DMS53 (cell line): ENCODE data around the gene IQSEC1.

ENCODE experiments used
- DNase-seq: peaks from one replicate; lab custom pipeline; 2025; lab: John Stamatoyannopoulos, UW

Gene IQSEC1

DNA sequence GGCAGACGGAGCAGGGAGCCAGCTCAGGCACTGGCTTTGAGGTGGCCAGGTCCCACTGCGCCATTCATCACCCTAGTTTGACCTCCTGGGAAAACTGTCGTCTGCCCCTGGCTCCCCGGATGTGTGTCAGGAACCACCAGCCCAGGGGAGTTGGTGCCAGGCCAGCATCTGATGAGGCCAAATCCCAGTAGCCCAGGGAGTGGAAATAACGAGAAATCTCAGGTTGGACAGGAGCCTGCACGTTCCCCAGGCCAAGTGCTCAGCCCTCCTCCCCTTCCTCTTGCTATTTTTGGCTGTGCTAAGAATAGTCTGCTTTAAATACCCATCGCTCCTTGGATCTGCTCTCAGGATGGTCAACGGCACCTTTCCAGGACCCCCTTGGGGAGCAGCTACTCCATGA, 138.8 kb downstream of the IQSEC1 start:
- no peak for DNase-seq

GRCh38 chr3:12933901-12934300, 139.3 kb downstream of the IQSEC1 start:
- DNase-seq: no peak

- DNase-seq: no peak
Observed at GRCh38 chr3:12932754-12933153, 140.5 kb downstream of the IQSEC1 start.

DNA sequence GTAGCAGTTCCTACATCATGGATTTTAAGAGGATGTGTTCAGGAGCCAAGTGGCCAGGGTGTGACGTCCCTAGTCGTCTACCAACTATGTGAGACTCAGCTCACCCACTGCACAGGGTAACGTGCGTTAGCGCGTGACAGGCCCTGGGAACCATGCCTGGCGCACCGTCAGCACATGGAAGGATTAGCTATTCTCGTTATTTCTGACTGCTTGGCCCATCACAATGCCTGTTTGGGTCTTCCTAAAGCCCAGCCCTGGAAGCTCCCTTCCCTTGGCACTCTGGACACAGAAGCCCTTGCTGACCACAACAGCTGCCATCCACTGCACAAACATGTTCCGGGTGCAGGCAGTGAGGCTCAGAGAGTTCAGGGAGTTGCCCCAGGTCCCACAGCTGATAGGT, 140.9 kb downstream of the IQSEC1 start:
- no peak for DNase-seq

- no peak for DNase-seq
Observed at GRCh38 chr3:12931273-12931905, 141.8 kb downstream of the IQSEC1 start.

GRCh38 chr3:12929801-12930200, 143.4 kb downstream of the IQSEC1 start:
- no peak for DNase-seq

- DNase-seq: no peak
Observed at GRCh38 chr3:12926660-12927059, 146.6 kb downstream of the IQSEC1 start.

DNA sequence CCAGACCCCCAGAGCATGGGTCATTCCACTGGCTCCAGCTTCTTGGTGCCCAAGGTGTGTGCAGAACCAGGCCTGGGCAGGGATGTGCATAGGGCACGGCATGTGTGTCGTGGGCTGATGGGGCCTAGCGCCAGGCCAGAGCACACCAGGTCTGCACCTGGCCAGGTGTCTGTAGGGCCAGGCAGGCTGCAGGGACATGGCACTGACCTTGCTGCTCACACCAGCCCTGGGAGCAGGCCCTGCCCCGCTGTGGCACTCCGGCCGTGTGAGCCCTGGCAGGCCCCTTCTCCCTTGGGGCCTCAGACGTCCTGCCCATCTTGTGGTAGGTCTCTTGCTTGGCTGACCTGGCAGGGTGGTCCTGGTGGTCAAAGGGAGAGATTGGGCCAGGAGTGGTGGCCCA, 147.6 kb downstream of the IQSEC1 start:
- no peak for DNase-seq

DNA sequence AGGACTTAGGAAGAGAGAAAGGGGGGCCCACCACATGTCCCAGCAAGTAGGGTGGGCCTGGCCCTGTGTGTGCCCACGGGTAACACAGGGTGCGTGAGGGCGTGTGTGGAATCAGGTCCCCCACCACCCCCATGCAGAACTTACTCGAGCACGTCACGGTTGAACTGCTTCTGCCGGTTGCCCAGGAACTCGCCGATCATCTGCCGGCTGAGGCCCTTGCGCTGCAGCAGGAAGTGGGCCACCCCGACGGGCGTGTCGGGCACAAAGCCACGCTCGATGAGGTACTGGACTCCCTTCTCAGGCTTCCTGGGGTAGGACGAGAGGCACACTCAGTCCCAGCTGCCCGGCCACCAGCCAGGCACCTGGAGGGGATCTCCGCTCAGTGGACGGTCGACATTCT, 148.8 kb downstream of the IQSEC1 start:
- no peak for DNase-seq

DNA sequence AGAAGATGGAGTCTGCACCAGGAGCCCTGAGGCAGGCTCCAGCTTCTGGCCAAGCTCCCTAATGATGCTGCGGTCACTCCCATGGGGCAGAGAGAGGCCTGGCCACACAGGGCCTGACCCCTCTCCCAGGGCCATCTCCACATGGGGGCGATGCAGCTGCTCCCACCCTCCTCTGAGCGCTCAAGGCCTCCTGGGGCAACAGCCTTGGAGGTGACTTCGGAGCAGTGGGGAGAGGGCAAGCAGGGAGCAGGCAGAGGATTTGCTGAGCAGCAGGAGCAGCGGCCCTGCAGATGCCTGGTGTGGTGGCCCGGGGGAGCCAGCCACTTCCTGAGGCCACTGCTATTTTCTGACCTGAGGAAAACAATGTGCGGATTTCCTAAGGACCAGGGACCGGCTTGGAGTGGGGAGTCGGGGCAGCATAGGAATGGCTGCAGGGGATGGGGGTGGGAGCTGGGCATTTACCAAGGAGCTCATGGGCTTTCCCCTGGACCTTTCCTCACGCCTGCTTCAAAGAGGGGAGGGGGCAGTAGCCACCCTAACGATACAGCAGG, 150.3 kb downstream of the IQSEC1 start:
- no peak for DNase-seq

DNA sequence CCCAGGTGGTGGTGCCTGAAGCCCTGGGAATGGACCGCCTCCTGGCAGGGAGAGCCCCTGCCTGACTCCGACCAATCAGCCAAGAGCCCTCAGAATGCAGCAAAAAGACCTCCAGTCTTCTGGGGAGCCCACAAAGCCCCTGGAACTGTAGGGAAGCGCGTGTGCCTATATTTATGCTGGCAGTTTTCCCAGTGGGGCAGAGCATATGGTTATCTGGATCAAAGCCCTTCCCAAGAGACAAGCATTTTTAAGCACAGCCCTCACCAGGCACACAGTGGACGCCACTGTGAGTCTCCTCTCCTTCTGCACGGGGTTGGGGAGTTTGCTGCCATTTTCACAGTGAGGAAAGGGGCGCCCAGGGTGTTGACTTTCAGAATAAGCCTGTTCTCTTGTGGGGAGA, 150.9 kb downstream of the IQSEC1 start:
- DNase-seq: no peak

DNA sequence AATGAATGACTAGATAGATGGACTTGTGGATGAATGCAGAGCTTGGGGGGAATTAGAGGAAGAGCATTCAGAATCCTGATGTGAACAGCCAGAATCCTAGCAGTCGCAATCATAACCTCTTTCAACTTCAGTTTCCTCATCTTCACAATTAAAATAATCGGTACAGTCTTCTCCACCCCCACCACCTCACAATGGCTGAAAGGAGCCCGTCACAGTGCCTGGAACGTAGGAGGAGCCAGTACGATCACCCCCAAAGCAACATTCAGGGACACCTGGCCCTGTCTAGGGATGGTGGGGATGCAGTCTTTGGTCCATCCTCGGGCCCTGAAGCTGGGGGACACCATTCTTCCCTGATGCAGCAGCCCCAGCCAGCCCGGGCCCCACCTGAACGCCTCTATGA, 151.5 kb downstream of the IQSEC1 start:
- DNase-seq: no peak

DNA sequence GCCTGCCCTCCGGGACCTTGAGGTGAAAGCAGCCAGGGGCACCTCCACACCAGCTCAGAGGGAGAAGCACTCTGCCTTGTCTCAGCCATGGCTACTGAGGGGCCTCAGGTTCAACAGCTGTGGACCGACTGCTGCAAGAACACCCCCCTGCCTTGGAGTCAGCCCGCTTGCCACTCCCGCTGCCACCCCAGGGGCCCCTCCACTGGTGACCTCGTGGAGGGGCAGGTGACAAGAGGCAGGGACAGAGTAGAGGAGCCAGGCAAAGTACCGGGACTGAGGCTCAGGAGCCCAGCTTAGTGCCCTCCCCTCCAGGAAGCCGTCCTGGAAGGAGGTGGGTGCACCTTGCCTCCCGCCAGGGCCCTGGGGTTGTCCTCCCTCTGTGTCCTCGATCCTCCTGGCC, 152.3 kb downstream of the IQSEC1 start:
- no peak for DNase-seq

GRCh38 chr3:12919205-12919604, 154.0 kb downstream of the IQSEC1 start:
- no peak for DNase-seq

DNA sequence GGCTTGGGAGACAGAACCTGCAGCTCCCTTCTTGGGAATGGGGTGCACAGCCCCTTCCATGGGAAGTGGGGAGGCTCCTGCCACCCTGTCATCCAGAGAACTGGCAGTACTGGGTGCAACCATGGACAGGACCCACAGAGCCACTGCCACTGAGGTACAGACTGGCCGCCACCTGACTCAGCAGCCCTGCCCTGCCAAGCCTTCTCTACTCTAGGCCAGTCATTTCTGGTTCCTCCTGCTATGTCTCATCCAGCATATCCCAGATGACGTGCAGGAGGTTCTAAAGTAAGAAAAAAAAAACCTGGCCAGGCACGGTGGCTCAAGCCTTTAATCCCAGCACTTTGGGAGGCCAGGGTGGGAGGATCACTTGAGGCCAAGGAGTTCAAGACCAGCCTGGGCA, 155.0 kb downstream of the IQSEC1 start:
- DNase-seq: no peak

DNA sequence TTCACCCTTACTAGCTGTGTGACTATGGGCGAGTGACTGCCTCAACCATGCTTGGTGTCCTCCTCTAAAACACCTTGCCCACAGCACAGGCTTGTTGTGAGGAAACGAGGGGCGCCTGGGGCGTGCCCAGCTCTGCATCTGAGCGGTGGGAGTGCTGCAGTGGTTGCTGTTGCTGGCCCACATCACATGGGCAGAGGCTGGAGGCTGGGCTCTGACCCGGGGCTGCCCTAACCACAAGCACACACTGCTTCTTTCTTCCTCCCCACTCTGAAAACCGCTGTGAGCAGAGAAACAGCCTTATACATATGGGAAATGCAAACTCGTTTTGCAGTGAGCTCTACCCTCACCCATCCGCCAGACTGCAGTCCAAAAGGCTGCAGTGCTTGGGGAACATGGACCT, 157.1 kb downstream of the IQSEC1 start:
- no peak for DNase-seq

- DNase-seq: no peak
Observed at GRCh38 chr3:12914088-12914487, 159.1 kb downstream of the IQSEC1 start.

DNA sequence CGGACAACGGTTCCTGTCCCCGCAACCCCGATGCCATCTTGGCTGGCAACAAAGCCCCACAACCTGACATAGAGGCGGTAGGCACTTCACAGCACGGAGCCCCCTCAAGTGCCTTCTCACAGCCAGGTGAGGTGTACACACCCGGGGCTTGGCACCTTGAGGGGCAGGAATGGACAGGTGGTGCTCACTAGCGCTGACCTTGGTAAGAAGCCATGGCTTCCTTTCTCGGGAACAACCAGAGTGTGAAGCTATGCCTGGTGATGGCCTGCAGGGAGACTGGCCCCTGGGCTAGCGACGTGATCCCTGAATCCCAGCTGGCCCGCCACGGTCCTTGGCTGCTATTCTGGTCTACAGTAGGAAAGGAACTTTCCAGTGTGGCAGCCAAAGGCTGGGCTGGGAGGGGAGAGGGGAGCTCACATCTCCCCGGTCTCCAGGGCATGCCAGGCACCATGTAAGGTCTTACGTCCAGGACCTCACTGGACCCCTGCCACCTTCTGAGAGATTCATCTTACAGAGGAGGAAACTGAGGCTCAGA, 161.3 kb downstream of the IQSEC1 start:
- no peak for DNase-seq

DNA sequence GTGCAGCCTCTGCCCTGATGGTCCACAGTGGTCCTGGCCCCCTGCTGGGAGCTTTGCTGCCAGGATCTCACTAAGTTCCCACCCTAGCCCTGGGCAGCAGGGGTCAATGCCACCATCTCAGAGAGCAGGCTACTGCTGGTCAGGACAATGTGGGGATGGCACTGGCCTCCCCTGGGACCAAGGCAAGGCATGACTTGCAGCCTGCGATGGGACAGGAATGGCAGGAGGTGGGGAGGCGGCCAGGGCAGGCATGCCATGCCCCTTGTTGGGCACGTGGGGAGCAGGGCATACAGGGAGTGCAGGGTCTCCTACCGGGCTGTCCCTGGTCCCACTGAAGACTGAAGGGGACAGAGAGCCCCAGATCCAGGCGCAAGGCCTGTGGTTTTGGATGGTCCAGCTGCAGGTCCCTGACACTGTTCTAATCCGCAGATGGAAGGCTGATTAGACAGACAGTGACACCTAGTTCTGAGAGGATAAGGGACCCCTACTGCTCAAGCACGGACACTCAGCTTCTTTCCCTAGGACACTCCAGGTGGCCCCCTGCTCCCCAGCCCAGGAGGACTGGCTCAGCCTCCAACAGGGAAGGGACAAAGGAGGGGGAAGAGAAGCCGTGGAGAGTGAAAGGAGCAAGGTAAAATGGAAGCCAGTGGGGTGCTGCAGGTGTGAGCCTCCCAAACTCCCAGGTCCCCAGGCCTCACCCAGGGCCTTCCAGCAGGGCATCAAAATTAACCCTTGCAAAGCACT, 162.7 kb downstream of the IQSEC1 start:
- DNase-seq: no peak

DNA sequence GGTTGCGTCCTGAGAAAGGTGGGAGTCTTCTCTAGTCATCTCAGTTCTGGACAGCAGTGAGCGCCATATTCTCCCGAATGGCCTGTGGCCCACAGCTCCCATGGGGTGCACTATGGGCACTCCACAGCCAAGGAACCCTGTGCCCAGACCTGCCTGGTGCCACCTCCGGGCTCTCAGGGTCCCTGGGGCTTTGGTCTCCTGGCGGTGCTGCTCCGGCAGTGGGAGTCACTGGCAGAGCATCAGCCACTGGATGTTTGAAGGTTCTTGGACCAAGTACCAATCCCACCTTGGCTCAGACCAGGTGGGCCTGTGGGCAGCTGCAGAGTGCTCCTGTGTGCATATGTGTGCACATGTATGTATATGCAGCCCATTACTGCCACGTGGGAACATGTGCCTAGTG, 163.5 kb downstream of the IQSEC1 start:
- DNase-seq: no peak

DNA sequence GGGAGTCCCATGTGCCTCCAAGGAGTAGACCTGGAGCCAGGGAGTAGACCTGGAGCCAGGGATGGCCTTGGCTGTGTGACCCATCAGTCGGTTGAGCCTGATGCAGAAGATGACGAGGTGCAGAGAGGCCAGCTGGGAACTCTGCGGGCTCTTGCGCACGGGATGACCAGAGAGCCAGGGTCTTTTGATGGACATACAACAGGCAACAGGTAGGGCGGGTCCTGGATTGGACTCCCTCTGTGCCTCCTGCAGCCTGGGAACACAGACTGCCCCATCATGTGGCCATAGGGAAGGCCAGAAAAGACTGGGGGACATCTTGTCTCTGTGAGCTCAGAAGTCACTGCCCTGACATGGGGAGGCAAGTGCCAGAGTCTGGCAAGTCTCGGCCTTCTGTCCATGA, 164.4 kb downstream of the IQSEC1 start:
- no peak for DNase-seq

DNA sequence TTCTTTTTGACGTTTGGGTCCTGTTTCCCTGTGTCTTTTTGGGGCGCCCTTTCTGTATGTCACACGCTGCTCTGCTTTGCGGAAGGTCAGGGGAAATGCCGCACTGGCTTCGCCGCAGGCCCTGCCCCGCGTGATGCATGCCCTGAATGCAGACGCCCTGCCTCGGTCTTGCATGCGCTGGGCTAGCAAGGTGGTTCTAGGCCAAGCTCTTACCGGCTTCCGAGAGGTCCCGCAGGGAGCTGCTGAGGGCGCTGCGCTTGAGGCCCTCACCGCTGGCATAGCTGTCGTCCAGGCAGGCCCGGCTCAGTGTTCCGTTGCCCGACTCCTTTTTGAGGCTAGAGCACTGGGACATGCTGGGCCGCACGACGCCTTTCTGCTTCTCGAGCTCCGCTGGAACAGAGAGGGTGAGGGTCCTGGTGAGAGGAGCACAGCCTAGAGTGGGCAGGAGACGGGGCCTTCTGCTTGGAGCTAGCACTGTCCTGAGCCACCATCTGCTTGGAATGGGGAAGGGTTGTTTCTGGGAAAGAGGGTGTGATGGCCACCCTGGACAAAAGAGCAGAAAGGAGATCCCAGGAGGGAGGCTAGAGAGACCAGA, 165.0 kb downstream of the IQSEC1 start:
- no peak for DNase-seq

DNA sequence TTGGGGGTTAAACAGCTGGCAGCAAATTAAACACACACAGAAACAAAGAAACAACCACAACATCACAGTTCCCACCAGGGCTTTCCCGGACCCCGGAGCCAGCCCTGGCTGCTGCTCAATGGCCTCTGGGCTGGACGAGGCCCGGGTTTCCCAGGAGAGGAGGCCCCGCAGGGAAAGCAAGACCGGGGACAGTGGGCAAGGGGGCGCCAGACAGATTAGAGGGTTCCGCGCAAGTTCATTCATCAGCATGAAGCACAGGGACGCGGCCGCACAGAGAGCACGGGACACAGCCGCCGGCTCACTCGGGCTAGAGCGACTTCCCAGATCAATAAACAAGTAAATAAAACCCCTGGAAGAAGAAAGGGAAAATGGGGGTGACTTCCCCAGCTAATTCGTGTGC, 165.5 kb downstream of the IQSEC1 start:
- DNase-seq: no peak
